ENCODE data around the gene TPK1. TPM values are rescaled to one million over a fixed set of nuclear protein-coding genes. Genes with fewer than 3 reads are reported as not detected.

TPK1 gene
- total RNA-seq, 1 experiment from 2014 or later = 3.3 TPM

- Histone ChIP-seq H3K27ac (ENCODE audit: low read length) (no peak overlapping the region), H3K9me3 (ENCODE audit: control insufficient read depth, insufficient read depth, low read depth, low read length) (no peaks in the 10 kb centered on the region), H3K4me3 (ENCODE audit: low read depth in 2 of 2, low read length in 2 of 2) (no peak overlapping the region), H3K27me3 (ENCODE audit: control insufficient read depth, insufficient read depth, low read length) (no peaks in the 10 kb centered on the region), H3K36me3 (ENCODE audit: control insufficient read depth, insufficient read depth, low read length) (no peaks in the 10 kb centered on the region), H3K4me1 (ENCODE audit: control insufficient read depth, insufficient read depth, low read length) (no peaks in the 10 kb centered on the region)
- BruUV-seq (replicated peaks) = no TSS peak
- ChIA-PET POLR2A (no interaction called here), CTCF (no interaction called here)
- in situ Hi-C loops (cut with HindIII; ENCODE audit: low pct_unique_long_range_greater_than_20kb, low sequenced_read_pairs) (no loop called here), intact Hi-C loops (cut with micrococcal nuclease; ENCODE audit: unreplicated experiment) (no loop called here)
- TF ChIP-seq SIN3A (IDR thresholded peaks at IDR 0.05; ENCODE audit: borderline replicate concordance, insufficient read depth, low read depth, low read length) = no peak
- TF ChIP-seq REST (IDR thresholded peaks at IDR 0.05; ENCODE audit: insufficient read depth in 1 of 2, low read depth in 2 of 2, low read length in 1 of 2) = no peak
- TF ChIP-seq, protein P1, sequence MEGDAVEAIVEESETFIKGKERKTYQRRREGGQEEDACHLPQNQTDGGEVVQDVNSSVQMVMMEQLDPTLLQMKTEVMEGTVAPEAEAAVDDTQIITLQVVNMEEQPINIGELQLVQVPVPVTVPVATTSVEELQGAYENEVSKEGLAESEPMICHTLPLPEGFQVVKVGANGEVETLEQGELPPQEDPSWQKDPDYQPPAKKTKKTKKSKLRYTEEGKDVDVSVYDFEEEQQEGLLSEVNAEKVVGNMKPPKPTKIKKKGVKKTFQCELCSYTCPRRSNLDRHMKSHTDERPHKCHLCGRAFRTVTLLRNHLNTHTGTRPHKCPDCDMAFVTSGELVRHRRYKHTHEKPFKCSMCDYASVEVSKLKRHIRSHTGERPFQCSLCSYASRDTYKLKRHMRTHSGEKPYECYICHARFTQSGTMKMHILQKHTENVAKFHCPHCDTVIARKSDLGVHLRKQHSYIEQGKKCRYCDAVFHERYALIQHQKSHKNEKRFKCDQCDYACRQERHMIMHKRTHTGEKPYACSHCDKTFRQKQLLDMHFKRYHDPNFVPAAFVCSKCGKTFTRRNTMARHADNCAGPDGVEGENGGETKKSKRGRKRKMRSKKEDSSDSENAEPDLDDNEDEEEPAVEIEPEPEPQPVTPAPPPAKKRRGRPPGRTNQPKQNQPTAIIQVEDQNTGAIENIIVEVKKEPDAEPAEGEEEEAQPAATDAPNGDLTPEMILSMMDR (IDR thresholded peaks at IDR 0.05) = no peak
- TF ChIP-seq TCF7L2 (IDR thresholded peaks at IDR 0.05; ENCODE audit: low read depth, low read length) = no peak
- TF ChIP-seq POLR2AphosphoS5 (IDR thresholded peaks at IDR 0.05; ENCODE audit: low read depth, low read length) = no peak
- DNase-seq (ENCODE audit: low read depth, low spot score) = no peak
- no peak for ATAC-seq
Measured at GRCh38 chr7:144848078-144848477, 12.2 kb upstream of the TPK1 start.

- DNase-seq (ENCODE audit: low read depth, low spot score) = no peak
- no peak for ATAC-seq
- TF ChIP-seq TCF7L2 (IDR thresholded peaks at IDR 0.05; ENCODE audit: low read depth, low read length) (no peak), REST (IDR thresholded peaks at IDR 0.05; ENCODE audit: insufficient read depth in 1 of 2, low read depth in 2 of 2, low read length in 1 of 2) (no peak), SIN3A (IDR thresholded peaks at IDR 0.05; ENCODE audit: borderline replicate concordance, insufficient read depth, low read depth, low read length) (no peak), POLR2AphosphoS5 (IDR thresholded peaks at IDR 0.05; ENCODE audit: low read depth, low read length) (no peak)
- TF ChIP-seq, protein P1 (IDR thresholded peaks at IDR 0.05) = no peak
- intact Hi-C loops (cut with micrococcal nuclease; ENCODE audit: unreplicated experiment) (no loop called here), in situ Hi-C loops (cut with HindIII; ENCODE audit: low pct_unique_long_range_greater_than_20kb, low sequenced_read_pairs) (no loop called here)
- ChIA-PET POLR2A (interaction anchor here (0.6 kb wide), 1 partner anchor 1961 kb away, joined by 3 read pairs; no protein-coding TSS in a partner anchor), CTCF (no interaction called here)
- no peak overlapping the region for H3K4me3 ChIP-seq (ENCODE audit: low read depth in 2 of 2, low read length in 2 of 2)
- no peaks in the 10 kb centered on the region for H3K36me3 ChIP-seq (ENCODE audit: control insufficient read depth, insufficient read depth, low read length)
- H3K27me3 ChIP-seq (ENCODE audit: control insufficient read depth, insufficient read depth, low read length) = no peaks in the 10 kb centered on the region
- no peaks in the 10 kb centered on the region; the same call in 1 of the 2 replicates for H3K4me1 ChIP-seq (ENCODE audit: control insufficient read depth, insufficient read depth, low read length)
- no peak overlapping the region for H3K27ac ChIP-seq (ENCODE audit: low read length)
- no TSS peak for BruUV-seq (replicated peaks)
- no peaks in the 10 kb centered on the region for H3K9me3 ChIP-seq (ENCODE audit: control insufficient read depth, insufficient read depth, low read depth, low read length)
Measured at GRCh38 chr7:144842377-144842851, 6.6 kb upstream of the TPK1 start.

All from Panc1 (cell line).